RWPE2 (cell line): ENCODE measurements around the gene EPB41L3.

ENCODE experiments used
- ATAC-seq: fragments of 200-7000 bp; cut with Tn5 transposase; 3 replicates; pipeline ENCODE4 v1.9.1; 2021; ENCODE audit warnings: low read depth
- DNase-seq: peaks from one replicate; pipeline ENCODE4 v3.0.0-alpha.2; 2020; ENCODE audit warnings: low spot score
- H3K27ac ChIP-seq: fragments of 450-650 bp; 2 replicates; pipeline ENCODE4 v1.5.1; 2017; ENCODE audit warnings: mild to moderate bottlenecking; ENCODE audit not compliant: poor library complexity, severe bottlenecking
- H3K27me3 ChIP-seq: fragments of 250-450 bp; sonication (Bioruptor Pico); 2 replicates; pipeline ENCODE4 v1.5.1; 2021; ENCODE audit warnings: mild to moderate bottlenecking, moderate library complexity; ENCODE audit not compliant: insufficient read depth, poor library complexity, severe bottlenecking
- H3K36me3 ChIP-seq: fragments of 250-450 bp; sonication (Bioruptor Pico); 2 replicates; pipeline ENCODE4 v1.5.1; 2020; ENCODE audit warnings: low read depth, mild to moderate bottlenecking, moderate library complexity
- H3K4me1 ChIP-seq: fragments of 250-450 bp; sonication (Bioruptor Pico); 2 replicates; pipeline ENCODE4 v1.5.1; 2021; ENCODE audit warnings: mild to moderate bottlenecking, moderate library complexity; ENCODE audit not compliant: insufficient read depth, poor library complexity, severe bottlenecking
- H3K4me3 ChIP-seq: fragments of 250-450 bp; sonication (Bioruptor Pico); 2 replicates; pipeline ENCODE4 v1.5.1; 2021; ENCODE audit warnings: mild to moderate bottlenecking, moderate library complexity; ENCODE audit not compliant: severe bottlenecking
- H3K9me3 ChIP-seq: fragments of 250-450 bp; sonication (Bioruptor Pico); 2 replicates; pipeline ENCODE4 v1.5.1; 2021; ENCODE audit warnings: mild to moderate bottlenecking, moderate library complexity; ENCODE audit not compliant: severe bottlenecking
- TF ChIP-seq, protein P1 (sequence below): fragments of 450-650 bp; IDR thresholded peaks from one replicate; pipeline ENCODE4 v1.5.1; 2017; ENCODE audit warnings: mild to moderate bottlenecking, moderate library complexity; ENCODE audit not compliant: poor library complexity, severe bottlenecking

EPB41L3 gene

DNA sequence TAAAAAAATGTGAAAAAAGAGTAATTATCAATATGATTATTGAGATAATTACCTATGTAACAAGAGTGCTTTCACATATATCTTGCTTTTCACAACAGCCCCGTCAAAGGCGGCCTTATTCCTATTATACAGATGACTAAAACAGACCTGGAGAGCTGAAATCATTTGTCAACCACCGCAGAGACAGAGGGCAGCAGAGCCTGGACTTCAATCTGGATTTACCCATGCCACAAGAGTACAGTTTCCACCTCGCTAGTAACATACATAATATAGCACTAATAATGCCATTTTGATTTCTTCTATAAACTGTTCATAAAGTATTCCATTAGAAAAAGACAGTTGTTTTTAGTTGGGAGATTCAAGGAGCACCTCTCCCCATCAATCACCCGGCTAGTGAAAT is 121.8 kb downstream of the EPB41L3 start:
- H3K4me1 ChIP-seq, result no peaks in the 10 kb centered on the region
- ATAC-seq, result no peak

DNA sequence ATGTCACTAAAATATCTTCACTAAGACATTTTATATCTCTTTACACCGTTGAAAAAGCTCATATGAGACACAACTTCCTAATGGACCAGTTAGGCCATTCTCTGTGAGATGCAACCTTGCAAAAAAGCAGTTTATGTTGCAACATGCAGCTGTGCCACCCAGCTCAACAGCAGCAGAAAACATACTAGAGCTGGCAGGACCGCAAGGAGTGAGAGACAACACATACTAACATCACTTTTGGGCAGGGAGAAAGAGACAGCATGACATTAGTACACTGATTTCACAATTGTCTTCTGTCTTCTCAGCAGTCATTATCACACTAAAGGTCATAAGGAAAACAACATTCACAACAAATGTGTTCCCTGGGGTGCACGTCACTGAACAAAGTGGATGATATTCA is 122.9 kb downstream of the EPB41L3 start:
- ATAC-seq (no peak), DNase-seq (no peak)
- H3K27ac ChIP-seq, result no peak overlapping the region
- H3K4me1 ChIP-seq, result no peaks in the 10 kb centered on the region
- H3K4me3 ChIP-seq, result no peak overlapping the region
- no peaks in the 10 kb centered on the region for H3K36me3 ChIP-seq
- TF ChIP-seq, protein P1, sequence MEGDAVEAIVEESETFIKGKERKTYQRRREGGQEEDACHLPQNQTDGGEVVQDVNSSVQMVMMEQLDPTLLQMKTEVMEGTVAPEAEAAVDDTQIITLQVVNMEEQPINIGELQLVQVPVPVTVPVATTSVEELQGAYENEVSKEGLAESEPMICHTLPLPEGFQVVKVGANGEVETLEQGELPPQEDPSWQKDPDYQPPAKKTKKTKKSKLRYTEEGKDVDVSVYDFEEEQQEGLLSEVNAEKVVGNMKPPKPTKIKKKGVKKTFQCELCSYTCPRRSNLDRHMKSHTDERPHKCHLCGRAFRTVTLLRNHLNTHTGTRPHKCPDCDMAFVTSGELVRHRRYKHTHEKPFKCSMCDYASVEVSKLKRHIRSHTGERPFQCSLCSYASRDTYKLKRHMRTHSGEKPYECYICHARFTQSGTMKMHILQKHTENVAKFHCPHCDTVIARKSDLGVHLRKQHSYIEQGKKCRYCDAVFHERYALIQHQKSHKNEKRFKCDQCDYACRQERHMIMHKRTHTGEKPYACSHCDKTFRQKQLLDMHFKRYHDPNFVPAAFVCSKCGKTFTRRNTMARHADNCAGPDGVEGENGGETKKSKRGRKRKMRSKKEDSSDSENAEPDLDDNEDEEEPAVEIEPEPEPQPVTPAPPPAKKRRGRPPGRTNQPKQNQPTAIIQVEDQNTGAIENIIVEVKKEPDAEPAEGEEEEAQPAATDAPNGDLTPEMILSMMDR, result no peak
- no peaks in the 10 kb centered on the region for H3K9me3 ChIP-seq
- peaks cover 14% of the 10 kb centered on the region for H3K27me3 ChIP-seq

More for the DNA sequence above, 121.8 kb downstream of the EPB41L3 start:
- no peaks in the 10 kb centered on the region for H3K36me3 ChIP-seq
- H3K27ac ChIP-seq, result no peak overlapping the region
- H3K27me3 ChIP-seq, result peaks cover 14% of the 10 kb centered on the region
- H3K9me3 ChIP-seq, result no peaks in the 10 kb centered on the region
- TF ChIP-seq, protein P1, result no peak
- no peak for DNase-seq
- H3K4me3 ChIP-seq, result no peak overlapping the region

DNA sequence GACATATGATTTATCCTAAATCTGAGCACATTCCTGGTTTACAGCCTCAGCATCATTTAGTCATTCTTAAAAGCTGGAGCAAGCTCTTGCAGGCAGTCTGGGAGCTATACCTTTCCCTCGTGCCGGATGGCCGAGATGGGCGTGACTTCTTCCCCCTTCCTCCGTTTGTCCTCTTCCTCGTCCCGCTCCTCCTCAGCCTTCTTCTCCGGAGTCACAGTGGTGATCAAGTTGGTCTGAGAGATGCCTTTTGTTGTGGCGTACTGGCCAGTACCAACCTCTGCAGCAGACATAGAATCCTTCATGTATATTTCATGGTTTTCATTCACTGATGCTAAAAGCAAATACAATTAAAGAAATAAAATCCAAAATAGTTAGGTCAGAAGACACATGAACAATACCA is 124.2 kb downstream of the EPB41L3 start:
- ATAC-seq, result no peak
- no peak for DNase-seq
- H3K4me1 ChIP-seq, result no peaks in the 10 kb centered on the region
- no peak overlapping the region for H3K4me3 ChIP-seq
- no peaks in the 10 kb centered on the region for H3K36me3 ChIP-seq
- H3K27me3 ChIP-seq, result peaks cover 14% of the 10 kb centered on the region
- no peaks in the 10 kb centered on the region for H3K9me3 ChIP-seq
- TF ChIP-seq, protein P1, result no peak
- no peak overlapping the region for H3K27ac ChIP-seq

DNA sequence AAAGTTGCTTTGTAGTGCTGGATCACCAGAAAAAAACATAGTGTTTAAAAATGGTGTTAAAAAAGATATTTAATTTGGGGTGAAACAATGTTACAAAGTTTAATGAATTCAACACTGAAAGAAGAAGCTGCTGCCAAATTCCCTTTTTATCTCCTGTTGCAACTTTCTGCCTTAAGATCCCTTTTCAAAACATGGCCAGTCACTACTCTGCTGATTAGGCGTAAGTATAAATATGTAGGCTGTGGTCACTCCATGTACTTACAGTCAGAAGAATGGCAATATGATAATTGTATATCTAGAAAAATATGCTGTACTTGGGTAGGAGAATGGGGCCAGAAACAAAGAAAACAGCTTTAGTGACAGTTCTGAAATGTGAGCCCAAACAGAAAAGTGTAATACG is 124.8 kb downstream of the EPB41L3 start:
- TF ChIP-seq, protein P1, result no peak
- H3K27ac ChIP-seq, result no peak overlapping the region
- DNase-seq (no peak), ATAC-seq (no peak)
- H3K4me1 ChIP-seq, result no peaks in the 10 kb centered on the region
- H3K36me3 ChIP-seq, result no peaks in the 10 kb centered on the region
- H3K4me3 ChIP-seq, result no peak overlapping the region
- H3K9me3 ChIP-seq, result no peaks in the 10 kb centered on the region
- peaks cover 12% of the 10 kb centered on the region for H3K27me3 ChIP-seq

DNA sequence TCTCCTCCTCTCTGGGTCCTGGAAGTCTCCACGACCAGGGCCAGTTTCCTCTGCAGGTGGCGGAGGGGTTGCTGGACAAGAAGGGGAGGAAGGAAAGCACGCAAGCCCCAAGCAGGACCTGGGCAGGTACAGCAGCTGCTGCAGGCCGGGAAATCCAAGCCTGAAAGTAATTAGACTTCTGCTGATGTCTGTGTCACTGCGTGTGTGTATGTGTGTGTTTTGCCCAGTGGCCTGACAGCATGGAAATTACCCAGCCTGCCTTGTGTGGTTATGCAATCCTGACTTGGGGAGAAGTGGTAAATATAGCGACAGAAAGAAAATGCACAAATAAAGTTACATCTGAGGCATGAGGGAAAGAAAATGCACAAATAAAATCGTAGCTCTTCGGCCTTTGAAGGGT is 126.5 kb downstream of the EPB41L3 start:
- Histone ChIP-seq H3K36me3 (no peaks in the 10 kb centered on the region), H3K27ac (no peak overlapping the region), H3K4me1 (no peaks in the 10 kb centered on the region), H3K4me3 (no peak overlapping the region), H3K9me3 (no peaks in the 10 kb centered on the region), H3K27me3 (peaks cover 12% of the 10 kb centered on the region)
- TF ChIP-seq, protein P1, result no peak
- DNase-seq, result no peak
- no peak for ATAC-seq
